NT2/D1 (cell line): ENCODE data around the gene LRSAM1.

Experiments used
- SUZ12 ChIP-seq: IDR thresholded peaks from 2 replicates; pipeline ENCODE4 v1.6.1; 2011; ENCODE audit not compliant: insufficient read length, insufficient read depth; ENCODE audit errors: extremely low read depth
- YY1 ChIP-seq: IDR thresholded peaks from 2 replicates; pipeline ENCODE4 v1.6.1; 2011; ENCODE audit not compliant: insufficient read length, insufficient read depth

- TF ChIP-seq SUZ12 = no peak
- no peak for TF ChIP-seq YY1
These were observed 58.6 kb downstream of the LRSAM1 start for GRCh38 chr9:127509955-127510299.
